Tibial nerve (tissue), 4 donors: ENCODE results near the gene TMEM245. TPM values are rescaled to one million over a fixed set of nuclear protein-coding genes. Genes with fewer than 3 reads are reported as not detected.

Source experiments
- DNase-seq, 2 donors: peaks; one replicate each; pipeline ENCODE4 v3.0.0-alpha.2; 2019; ENCODE audit warnings: low spot score in 2 of 2
- H3K27ac ChIP-seq, 4 donors: fragments of 200-600 bp; sonication (generic) in 3 of 4; one replicate each; pipeline ENCODE4 v1.5.1; 2017 to 2019; ENCODE audit warnings: mild to moderate bottlenecking in 1 of 4
- H3K27me3 ChIP-seq, 2 donors: fragments of 200-600 bp; sonication (generic) in 1 of 2; one replicate each; pipeline versions ENCODE4 v1.5.1 to v1.6.0; 2017 to 2019
- H3K36me3 ChIP-seq, 3 donors: fragments of 200-600 bp; sonication (generic); one replicate each; pipeline ENCODE4 v1.5.1; 2018 to 2019
- H3K4me1 ChIP-seq, 4 donors: fragments of 200-600 bp; sonication (generic) in 3 of 4; one replicate each; pipeline ENCODE4 v1.5.1; 2017 to 2019
- H3K4me3 ChIP-seq, 4 donors: fragments of 200-600 bp; sonication (generic) in 3 of 4; one replicate each; pipeline ENCODE4 v1.5.1; 2017 to 2019; ENCODE audit warnings: mild to moderate bottlenecking in 1 of 4, moderate library complexity in 1 of 4
- H3K9me3 ChIP-seq, 4 donors: fragments of 200-600 bp; sonication (generic) in 3 of 4; one replicate each; pipeline ENCODE4 v1.5.1; 2017 to 2019
- CTCF ChIP-seq, 5 experiments: fragments of 200-600 bp in 3 of 5; fragments of 450-650 bp in 2 of 5; sonication (generic) in 3 of 5; IDR thresholded peaks; one replicate each; pipeline ENCODE4 v1.5.1; 2016 to 2019; ENCODE audit warnings: antibody characterized with exemption in 5 of 5, mild to moderate bottlenecking in 3 of 5, moderate library complexity in 2 of 5
- EP300 ChIP-seq, 2 donors: sonication (generic); formaldehyde crosslinking; IDR thresholded peaks; one replicate each; pipeline ENCODE4 v1.6.1; 2017; ENCODE audit warnings: antibody characterized with exemption in 2 of 2, mild to moderate bottlenecking in 1 of 2
- POLR2A ChIP-seq, 2 donors: fragments of 450-650 bp; IDR thresholded peaks; one replicate each; pipeline ENCODE4 v1.6.1; 2017; ENCODE audit warnings: antibody characterized with exemption in 2 of 2, mild to moderate bottlenecking in 2 of 2, moderate library complexity in 2 of 2
- WGBS, 2 donors: methylation state at CpG; one replicate each; pipeline ENCODE4 v1.1.5; 2018; 5-methylcytosine and 5-hydroxymethylcytosine counted together
- total RNA-seq, 4 donors: library from RNA; depleted of rRNA; stranded (reverse); fragments of >200 nt; gene quantifications; one replicate each; pipeline ENCODE4 v1.1.0, GENCODE V29; 2016

TMEM245 gene
- total RNA-seq, 4 donors from 2014 or later = 51.6 to 100 (median 89.5) TPM

GRCh38 chr9:109118808-109119438, 824 bp downstream of the TMEM245 start:
- TF ChIP-seq CTCF (IDR thresholded peaks at IDR 0.05) = no peak
- 1% methylated on average over 22 to 29 of the region's 29 CpGs for WGBS, 2 donors
- H3K36me3 ChIP-seq = no peaks in the 10 kb centered on the region
- H3K9me3 ChIP-seq = no peaks in the 10 kb centered on the region
- H3K4me1 ChIP-seq = peaks cover 3 to 53% (median 43%) of the 10 kb centered on the region in 4 donors
- no peaks in the 10 kb centered on the region for H3K27me3 ChIP-seq
- peak overlapping the region; percentile 29 to 95 (median 90) for H3K27ac ChIP-seq
- H3K4me3 ChIP-seq = peak overlapping the region; percentile 60 to 96 (median 82)
- DNase-seq = no peak

DNA sequence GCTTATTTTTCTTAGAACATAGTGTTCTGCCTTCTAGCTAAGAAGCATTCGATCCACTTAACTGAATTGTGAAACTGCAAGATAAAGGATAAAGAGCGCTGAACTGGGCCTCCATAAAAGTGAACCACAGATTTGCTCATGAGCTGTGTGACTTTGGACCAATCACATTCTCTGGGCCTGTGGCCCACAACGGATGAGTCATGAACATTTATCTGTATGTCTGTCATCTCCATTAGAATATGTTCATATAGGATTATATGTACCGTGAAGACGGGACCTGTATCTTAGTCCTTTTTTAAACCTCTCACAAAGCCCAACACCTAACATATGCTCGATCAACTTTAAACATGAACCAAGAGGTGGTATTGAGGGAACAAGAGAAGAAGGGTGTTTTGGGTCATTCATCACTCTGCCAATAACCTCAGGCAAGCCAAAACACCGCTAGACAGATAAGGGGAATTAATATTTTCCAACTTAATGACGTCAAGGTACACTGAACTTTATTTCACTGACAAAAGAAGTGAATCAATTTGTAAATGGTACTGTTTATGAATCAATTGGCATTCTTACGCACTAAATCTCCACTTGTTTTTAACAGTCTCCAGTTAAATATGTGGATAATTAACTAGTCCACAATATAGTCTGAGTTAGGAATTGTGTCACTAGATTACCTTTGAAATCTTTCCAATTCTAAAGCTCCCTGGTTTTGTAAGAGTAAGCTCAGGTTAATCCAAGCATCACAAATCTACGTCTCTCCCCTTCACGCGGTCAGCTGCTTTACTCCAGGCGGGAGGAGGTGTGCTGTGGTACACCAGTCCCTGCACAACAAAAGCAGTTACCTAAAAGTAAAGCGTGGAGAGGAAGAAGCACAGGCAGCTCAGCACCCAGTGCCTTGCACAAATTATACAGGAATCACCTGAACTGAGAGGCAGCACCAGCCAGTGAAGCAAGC, 1.6 kb downstream of the TMEM245 start:
- WGBS, 2 donors = 34 to 38% methylated on average over 14 of the region's 14 CpGs
- peaks cover 3 to 61% (median 48%) of the 10 kb centered on the region in 4 donors for H3K4me1 ChIP-seq

GRCh38 chr9:109115931-109116526, 3.7 kb downstream of the TMEM245 start:
- Histone ChIP-seq H3K4me1 (peaks cover 3 to 82% (median 56%) of the 10 kb centered on the region in 4 donors), H3K9me3 (no peaks in the 10 kb centered on the region), H3K27ac (peak overlapping the region in 2 of 4 donors; percentile 90 to 95), H3K4me3 (no peak overlapping the region), H3K27me3 (no peaks in the 10 kb centered on the region), H3K36me3 (no peaks in the 10 kb centered on the region)
- TF ChIP-seq POLR2A (IDR thresholded peaks at IDR 0.05) (no peak), EP300 (IDR thresholded peaks at IDR 0.05) (no peak), CTCF (IDR thresholded peaks at IDR 0.05) (no peak)
- DNase-seq = no peak
- 58 to 69% methylated on average over 3 of the region's 3 CpGs for WGBS, 2 donors

More for the DNA sequence above, 1.6 kb downstream of the TMEM245 start:
- H3K4me3 ChIP-seq = peak overlapping the region; percentile 60 to 96 (median 82)
- no peak for DNase-seq
- no peaks in the 10 kb centered on the region for H3K27me3 ChIP-seq
- TF ChIP-seq CTCF (IDR thresholded peaks at IDR 0.05) = no peak
- TF ChIP-seq POLR2A (IDR thresholded peaks at IDR 0.05) = no peak
- no peak for TF ChIP-seq EP300 (IDR thresholded peaks at IDR 0.05)
- no peaks in the 10 kb centered on the region for H3K36me3 ChIP-seq
- H3K9me3 ChIP-seq = no peaks in the 10 kb centered on the region
- H3K27ac ChIP-seq = peak overlapping the region; percentile 19 to 95 (median 90)

- no peak for DNase-seq
- no peak for TF ChIP-seq CTCF (IDR thresholded peaks at IDR 0.05)
- TF ChIP-seq POLR2A (IDR thresholded peaks at IDR 0.05) = no peak
- no peak overlapping the region for H3K4me3 ChIP-seq
- WGBS, 2 donors = 73% methylated on average over 3 of the region's 3 CpGs
- peaks cover 3 to 90% (median 63%) of the 10 kb centered on the region in 4 donors for H3K4me1 ChIP-seq
- H3K27ac ChIP-seq = peak overlapping the region in 2 of 4 donors; percentile 60 to 90
- H3K27me3 ChIP-seq = no peaks in the 10 kb centered on the region
- no peaks in the 10 kb centered on the region for H3K9me3 ChIP-seq
- no peaks in the 10 kb centered on the region for H3K36me3 ChIP-seq
These were observed 5.1 kb downstream of the TMEM245 start for GRCh38 chr9:109114670-109115069.
